Measurements from ENCODE around the gene CLCNKB.

DNA sequence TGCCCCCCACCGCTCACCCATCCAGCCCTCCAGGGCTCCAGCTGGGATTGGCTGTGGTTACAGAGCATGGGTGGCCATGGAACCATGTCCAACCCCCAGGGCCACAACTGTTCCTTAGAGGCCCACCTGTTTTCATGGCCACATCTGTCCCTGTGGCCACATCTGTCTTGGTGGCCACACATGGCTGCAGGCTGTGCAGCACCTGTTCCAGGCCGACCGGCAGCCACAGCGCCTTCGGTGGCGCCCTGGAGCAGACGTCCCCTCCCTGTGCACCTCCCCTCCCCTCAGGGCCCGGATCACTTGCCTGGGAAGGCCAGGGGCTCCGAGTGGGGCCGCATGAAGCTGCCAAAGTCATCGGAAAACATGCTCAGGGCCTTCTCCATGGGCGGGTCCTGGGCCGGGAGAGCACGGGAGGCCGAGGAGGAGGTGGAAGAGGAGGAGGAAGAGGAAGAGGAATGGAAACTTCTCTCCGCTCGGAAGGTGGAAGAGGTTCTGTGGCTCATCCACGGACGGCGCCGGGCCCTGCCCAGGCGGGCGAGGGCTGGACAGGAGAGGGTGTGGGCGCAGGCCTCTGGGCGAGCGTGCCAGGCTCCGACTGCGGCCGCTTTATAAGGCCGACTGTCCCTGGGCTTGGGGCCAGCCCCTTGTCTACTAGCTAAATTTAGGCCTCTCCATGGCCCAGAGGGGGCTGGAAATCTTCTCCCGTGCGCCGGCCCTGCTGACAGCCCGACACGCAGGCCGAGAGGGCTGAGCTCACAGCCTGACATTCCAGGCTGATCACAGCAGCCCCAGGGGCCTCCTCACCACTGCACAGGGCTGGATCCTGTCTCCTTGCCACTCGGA is 25.9 kb upstream of the CLCNKB start, which contains the start of gene HSPB7:
- TF ChIP-seq POLR2AphosphoS5 (IDR thresholded peaks at IDR 0.05; ENCODE audit: low read depth, low read length), result no peak
- no peak for TF ChIP-seq TAF1 (IDR thresholded peaks at IDR 0.05; ENCODE audit: borderline replicate concordance, insufficient read depth, low read length)
- TF ChIP-seq, protein P1, sequence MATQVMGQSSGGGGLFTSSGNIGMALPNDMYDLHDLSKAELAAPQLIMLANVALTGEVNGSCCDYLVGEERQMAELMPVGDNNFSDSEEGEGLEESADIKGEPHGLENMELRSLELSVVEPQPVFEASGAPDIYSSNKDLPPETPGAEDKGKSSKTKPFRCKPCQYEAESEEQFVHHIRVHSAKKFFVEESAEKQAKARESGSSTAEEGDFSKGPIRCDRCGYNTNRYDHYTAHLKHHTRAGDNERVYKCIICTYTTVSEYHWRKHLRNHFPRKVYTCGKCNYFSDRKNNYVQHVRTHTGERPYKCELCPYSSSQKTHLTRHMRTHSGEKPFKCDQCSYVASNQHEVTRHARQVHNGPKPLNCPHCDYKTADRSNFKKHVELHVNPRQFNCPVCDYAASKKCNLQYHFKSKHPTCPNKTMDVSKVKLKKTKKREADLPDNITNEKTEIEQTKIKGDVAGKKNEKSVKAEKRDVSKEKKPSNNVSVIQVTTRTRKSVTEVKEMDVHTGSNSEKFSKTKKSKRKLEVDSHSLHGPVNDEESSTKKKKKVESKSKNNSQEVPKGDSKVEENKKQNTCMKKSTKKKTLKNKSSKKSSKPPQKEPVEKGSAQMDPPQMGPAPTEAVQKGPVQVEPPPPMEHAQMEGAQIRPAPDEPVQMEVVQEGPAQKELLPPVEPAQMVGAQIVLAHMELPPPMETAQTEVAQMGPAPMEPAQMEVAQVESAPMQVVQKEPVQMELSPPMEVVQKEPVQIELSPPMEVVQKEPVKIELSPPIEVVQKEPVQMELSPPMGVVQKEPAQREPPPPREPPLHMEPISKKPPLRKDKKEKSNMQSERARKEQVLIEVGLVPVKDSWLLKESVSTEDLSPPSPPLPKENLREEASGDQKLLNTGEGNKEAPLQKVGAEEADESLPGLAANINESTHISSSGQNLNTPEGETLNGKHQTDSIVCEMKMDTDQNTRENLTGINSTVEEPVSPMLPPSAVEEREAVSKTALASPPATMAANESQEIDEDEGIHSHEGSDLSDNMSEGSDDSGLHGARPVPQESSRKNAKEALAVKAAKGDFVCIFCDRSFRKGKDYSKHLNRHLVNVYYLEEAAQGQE (IDR thresholded peaks at IDR 0.05; ENCODE audit: insufficient read depth in 1 of 2, low read depth in 2 of 2, low read length in 2 of 2), result no peak
- TF ChIP-seq SIN3A (IDR thresholded peaks at IDR 0.05; ENCODE audit: borderline replicate concordance, insufficient read depth, low read length), result no peak
